H1 (cell line): ENCODE data around the gene PNMA8C. TPM values are rescaled to one million over a fixed set of nuclear protein-coding genes. Genes with fewer than 3 reads are reported as not detected.

Experiments
- CTCF ChIA-PET: fragments of 300-600 bp; sonication (Branson Sonifier 250); formaldehyde crosslinking; loops from one replicate; lab custom pipeline; 2021; ENCODE audit not compliant: partially characterized antibody; lab: Charles Lee
- POLR2A ChIA-PET: fragments of 300-600 bp; sonication (Branson Sonifier 250); formaldehyde crosslinking; loops from one replicate; lab custom pipeline; 2021; ENCODE audit warnings: inconsistent platforms; ENCODE audit not compliant: partially characterized antibody; lab: Charles Lee
- DNase-seq, 2 experiments: peaks; one replicate each; pipeline versions ENCODE4 v3.0.0 to v3.0.0-alpha.2; 2010 to 2022; ENCODE audit warnings: low spot score in 2 of 2, low read depth in 1 of 2, mixed read lengths in 1 of 2
- FAIRE-seq: peaks from 2 replicates; lab custom pipeline; 2011; peaks lifted over from hg19 to GRCh38; lab: Jason Lieb, UNC
- H2AFZ ChIP-seq: 2 replicates; pipeline ENCODE4 v1.8.1; 2012; ENCODE audit warnings: low read length, inconsistent platforms
- H2AK5ac ChIP-seq: 2 replicates; pipeline ENCODE4 v1.6.1; 2013; ENCODE audit warnings: low read depth, low read length
- H2BK120ac ChIP-seq: replicated peaks from 2 replicates; pipeline ENCODE3; 2013; ENCODE audit warnings: low read depth, low read length, inconsistent platforms
- H2BK12ac ChIP-seq: 2 replicates; pipeline ENCODE4 v1.6.1; 2013; ENCODE audit warnings: low read depth, low read length
- H2BK15ac ChIP-seq: 2 replicates; pipeline ENCODE4 v1.6.1; 2013; ENCODE audit warnings: low read length
- H2BK20ac ChIP-seq: 2 replicates; pipeline ENCODE4 v1.6.1; 2013; ENCODE audit warnings: low read length
- H2BK5ac ChIP-seq: 2 replicates; pipeline ENCODE4 v1.6.1; 2013; ENCODE audit warnings: low read depth, low read length
- H3K14ac ChIP-seq: 2 replicates; pipeline ENCODE4 v1.6.1; 2013; ENCODE audit warnings: inconsistent platforms; ENCODE audit not compliant: insufficient read length
- H3K18ac ChIP-seq: 2 replicates; pipeline ENCODE4 v1.6.1; 2013; ENCODE audit warnings: low read length; ENCODE audit errors: extremely low read depth
- H3K23ac ChIP-seq: 2 replicates; pipeline ENCODE4 v1.6.1; 2013; ENCODE audit warnings: inconsistent platforms; ENCODE audit not compliant: insufficient read length
- H3K23me2 ChIP-seq: 2 replicates; pipeline ENCODE4 v1.6.1; 2013; ENCODE audit warnings: low read depth, low read length
- H3K27ac ChIP-seq: 2 replicates; pipeline ENCODE4 v1.6.1; 2011; ENCODE audit warnings: low read depth, low read length, inconsistent platforms
- H3K27me3 ChIP-seq, 4 experiments: replicated peaks in 1 of 4; 1 replicate in 1 of 4; 2 replicates in 3 of 4; pipeline versions ENCODE4 v1.6.1 to v1.8.1; 2011 to 2013; ENCODE audit warnings: low read length in 3 of 4, mild to moderate bottlenecking in 3 of 4, inconsistent platforms in 2 of 4, mixed read lengths in 2 of 4, moderate library complexity in 1 of 4; ENCODE audit not compliant: control insufficient read depth in 3 of 4, insufficient read depth in 3 of 4; ENCODE audit errors: extremely low read depth in 1 of 4
- H3K36me3 ChIP-seq, 4 experiments: 2 replicates each; pipeline versions ENCODE4 v1.6.1 to v1.8.1; 2011 to 2013; ENCODE audit warnings: mild to moderate bottlenecking in 4 of 4, low read length in 3 of 4, moderate library complexity in 2 of 4, control low read depth in 1 of 4, inconsistent platforms in 1 of 4; ENCODE audit not compliant: insufficient read depth in 4 of 4, control insufficient read depth in 2 of 4
- H3K4ac ChIP-seq: replicated peaks from 2 replicates; pipeline ENCODE3; 2013; ENCODE audit warnings: low read length, low read depth, mixed read lengths, inconsistent platforms; ENCODE audit not compliant: insufficient read length
- H3K4me1 ChIP-seq, 4 experiments: replicated peaks in 1 of 4; 1 replicate in 1 of 4; 2 replicates in 3 of 4; pipeline versions ENCODE4 v1.6.1 to v1.8.1; 2011 to 2013; ENCODE audit warnings: low read length in 3 of 4, inconsistent platforms in 2 of 4, mixed read lengths in 1 of 4; ENCODE audit not compliant: insufficient read depth in 4 of 4, control insufficient read depth in 3 of 4
- H3K4me2 ChIP-seq, 2 experiments: 2 replicates each; pipeline versions ENCODE4 v1.6.1 to v1.8.1; 2011 to 2013; ENCODE audit warnings: low read depth in 2 of 2, low read length in 2 of 2, control low read depth in 1 of 2, inconsistent platforms in 1 of 2, mild to moderate bottlenecking in 1 of 2; ENCODE audit not compliant: insufficient read depth in 1 of 2
- H3K4me3 ChIP-seq, 4 experiments: fragments of 200-600, 300-600 bp in 1 of 4; sonication (generic), shearing (Covaris generic), sonication (Bioruptor Twin) in 1 of 4; 2 replicates each; pipeline versions ENCODE4 v1.5.1 to v1.8.1; 2011 to 2016; ENCODE audit warnings: low read length in 4 of 4, low read depth in 3 of 4, control low read depth in 2 of 4, inconsistent platforms in 2 of 4, mild to moderate bottlenecking in 2 of 4, mixed read lengths in 1 of 4, moderate library complexity in 1 of 4; ENCODE audit not compliant: insufficient read depth in 2 of 4; ENCODE audit errors: extremely low read depth in 1 of 4
- H3K56ac ChIP-seq: replicated peaks from 2 replicates; pipeline ENCODE3; 2013; ENCODE audit warnings: low read depth, mild to moderate bottlenecking, mixed read lengths, low read length, inconsistent platforms; ENCODE audit not compliant: insufficient read length
- H3K79me1 ChIP-seq: 2 replicates; pipeline ENCODE4 v1.6.1; 2013; ENCODE audit warnings: low read depth, low read length, control low read depth
- H3K79me2 ChIP-seq, 2 experiments: 2 replicates each; pipeline versions ENCODE4 v1.6.1 to v1.8.1; 2012 to 2013; ENCODE audit warnings: low read length in 2 of 2, mild to moderate bottlenecking in 2 of 2, inconsistent platforms in 1 of 2; ENCODE audit not compliant: insufficient read depth in 2 of 2, control insufficient read depth in 1 of 2
- H3K9ac ChIP-seq, 4 experiments: replicated peaks in 1 of 4; 1 replicate in 1 of 4; 2 replicates in 3 of 4; pipeline versions ENCODE4 v1.6.1 to v1.8.1; 2011 to 2013; ENCODE audit warnings: low read depth in 3 of 4, low read length in 3 of 4, control low read depth in 2 of 4, mild to moderate bottlenecking in 2 of 4, moderate library complexity in 2 of 4, inconsistent platforms in 1 of 4; ENCODE audit errors: extremely low read depth in 1 of 4
- H3K9me3 ChIP-seq, 2 experiments: 2 replicates each; pipeline versions ENCODE4 v1.6.1 to v1.8.1; 2012 to 2013; ENCODE audit warnings: mild to moderate bottlenecking in 2 of 2, moderate library complexity in 2 of 2, control low read depth in 1 of 2, inconsistent platforms in 1 of 2, low read depth in 1 of 2, low read length in 1 of 2, mixed read lengths in 1 of 2; ENCODE audit not compliant: insufficient read depth in 2 of 2
- H4K20me1 ChIP-seq, 2 experiments: replicated peaks in 1 of 2; 2 replicates each; pipeline versions ENCODE3 to v1.8.1; 2011 to 2013; ENCODE audit warnings: inconsistent platforms in 2 of 2, low read length in 2 of 2, mild to moderate bottlenecking in 1 of 2; ENCODE audit not compliant: insufficient read depth in 2 of 2, control insufficient read depth in 1 of 2
- H4K5ac ChIP-seq: 2 replicates; pipeline ENCODE4 v1.6.1; 2013; ENCODE audit warnings: low read length, low read depth, mixed read lengths, inconsistent platforms; ENCODE audit not compliant: insufficient read length
- H4K8ac ChIP-seq: 2 replicates; pipeline ENCODE4 v1.8.0; 2013; ENCODE audit warnings: mild to moderate bottlenecking, moderate library complexity, low read length, inconsistent platforms; ENCODE audit not compliant: insufficient read depth; ENCODE audit errors: extremely low read depth
- H4K91ac ChIP-seq: replicated peaks from 2 replicates; pipeline ENCODE3; 2013; ENCODE audit warnings: low read length, mixed read lengths, inconsistent platforms; ENCODE audit not compliant: insufficient read length
- BCL11A ChIP-seq, 2 experiments: IDR thresholded peaks; one replicate each; pipeline ENCODE4 v1.6.1; 2011; ENCODE audit warnings: low read depth in 2 of 2, low read length in 2 of 2, mild to moderate bottlenecking in 2 of 2
- CHD1 ChIP-seq: IDR thresholded peaks from 2 replicates; pipeline ENCODE4 v1.6.1; 2012; ENCODE audit warnings: low read depth, low read length, improper control_type of control experiment
- CHD2 ChIP-seq: IDR thresholded peaks from 2 replicates; pipeline ENCODE4 v1.6.1; 2012; ENCODE audit warnings: low read length, improper control_type of control experiment
- E2F6 ChIP-seq: IDR thresholded peaks from 2 replicates; pipeline ENCODE4 v1.6.1; 2012; ENCODE audit warnings: inconsistent platforms
- GABPA ChIP-seq: IDR thresholded peaks from 2 replicates; pipeline ENCODE4 v1.6.1; 2011; ENCODE audit warnings: mild to moderate bottlenecking, low read length, moderate library complexity, borderline replicate concordance; ENCODE audit not compliant: insufficient read depth
- HDAC2 ChIP-seq, 2 experiments: fragments of 300-600 bp in 1 of 2; sonication (generic) in 1 of 2; IDR thresholded peaks; 2 replicates each; pipeline ENCODE4 v1.6.1; 2011 to 2012; ENCODE audit warnings: low read depth in 2 of 2, low read length in 2 of 2, mild to moderate bottlenecking in 2 of 2, moderate library complexity in 2 of 2, borderline replicate concordance in 1 of 2, inconsistent platforms in 1 of 2
- MAFK ChIP-seq: IDR thresholded peaks from 2 replicates; pipeline ENCODE4 v1.6.1; 2012; ENCODE audit warnings: low read depth, mild to moderate bottlenecking, improper control_type of control experiment, low read length
- RAD21 ChIP-seq, 2 experiments: IDR thresholded peaks in 1 of 2; conservative IDR thresholded peaks in 1 of 2; 2 replicates each; pipeline ENCODE4 v1.6.1; 2011; ENCODE audit warnings: low read depth in 2 of 2, low read length in 2 of 2, improper control_type of control experiment in 1 of 2, inconsistent platforms in 1 of 2, mild to moderate bottlenecking in 1 of 2, moderate library complexity in 1 of 2
- RNF2 ChIP-seq: fragments of 200-900, 300-1000 bp; sonication (generic); IDR thresholded peaks from 2 replicates; pipeline ENCODE4 v1.7.1; 2016; ENCODE audit warnings: borderline replicate concordance, low read depth, mild to moderate bottlenecking, antibody characterized with exemption, low read length; ENCODE audit not compliant: poor library complexity, severe bottlenecking; ENCODE audit errors: missing control alignments
- SIRT6 ChIP-seq: IDR thresholded peaks from one replicate; pipeline ENCODE4 v1.7.1; 2012; ENCODE audit warnings: low read length, inconsistent platforms
- SIX5 ChIP-seq: IDR thresholded peaks from 2 replicates; pipeline ENCODE4 v1.6.1; 2011; ENCODE audit warnings: mild to moderate bottlenecking, low read depth, low read length
- WGBS, 2 experiments: shearing (Covaris generic) in 1 of 2; methylation state at CpG; one replicate each; pipeline versions ENCODE4 v1.1.6 to v1.1.7; 2013 to 2015; ENCODE audit warnings: low lambda C conversion rate in 2 of 2, mixed read lengths in 2 of 2, inconsistent platforms in 1 of 2, low coverage in 1 of 2, missing lambda C conversion rate in 1 of 2; ENCODE audit not compliant: insufficient replicate concordance in 2 of 2, insufficient coverage in 1 of 2, insufficient read length in 1 of 2; ENCODE audit errors: extremely low coverage in 1 of 2, missing lambda C conversion rate in 1 of 2; 5-methylcytosine and 5-hydroxymethylcytosine counted together
- polyA plus RNA-seq, 7 experiments: library from polyadenylated mRNA; depleted of rRNA in 3 of 7; stranded (reverse) in 5 of 7; unstranded in 2 of 7; fragments of >200 nt in 5 of 7; fragments of 200-250 nt in 2 of 7; gene quantifications; 1 replicate in 5 of 7; 2 replicates in 1 of 7; 4 replicates in 1 of 7; pipeline versions ENCODE4 v1.2.1 to v1.2.3, GENCODE V29; 2011 to 2013; ENCODE audit warnings: missing spikeins in 2 of 7, mixed read lengths in 2 of 7
- total RNA-seq: library from RNA; stranded (reverse); fragmentation: NEBNext Ultra II Directional; extraction: Animal tissue kit (Norgen Biotek cat#: 25700); gene quantifications from 2 replicates; pipeline ENCODE4 v1.2.1, GENCODE V29; 2021

The PNMA8C gene
- total and polyA plus RNA-seq, 2 of the 8 experiments (the other 6 are each of a cell fraction or from before 2014, with no cell fraction given) = 0.53 to 1.8 TPM

- DNase-seq (no peak), FAIRE-seq (no peak)
- ChIA-PET POLR2A (interaction anchor here (1.5 to 1.8 kb wide), 2 partner anchors 11 kb away, joined by 4 to 5 read pairs; no protein-coding TSS in a partner anchor), CTCF (interaction anchor here (0.6 to 2.8 kb wide), 7 partner anchors 11 to 422 kb away, joined by 3 to 20 read pairs (median 4); no protein-coding TSS in a partner anchor)
- Histone ChIP-seq H3K14ac (no peak overlapping the region), H3K18ac (no peak overlapping the region), H3K4me1 (peaks cover 0 to 2% (median 0%) of the 10 kb centered on the region in 4 experiments; a peak in 2 of 7 replicates), H3K36me3 (peaks cover 9 to 51% (median 37%) of the 10 kb centered on the region in 4 experiments; a peak in 6 of 8 replicates), H3K4me3 (no peak overlapping the region), H3K9ac (no peak overlapping the region), H3K27ac (no peak overlapping the region), H3K4ac (no peak overlapping the region), H2BK5ac (no peak overlapping the region), H3K23ac (no peak overlapping the region), H2BK12ac (no peak overlapping the region), H4K8ac (no peak overlapping the region; the same call in 1 of the 2 replicates), H4K5ac (no peak overlapping the region), H2BK120ac (no peak overlapping the region), H2BK15ac (no peak overlapping the region), H3K9me3 (no peaks in the 10 kb centered on the region; a peak in 1 of 4 replicates), H2BK20ac (no peak overlapping the region), H2AFZ (no peak overlapping the region), H3K23me2 (no peaks in the 10 kb centered on the region), H3K4me2 (no peak overlapping the region), H3K27me3 (no peaks in the 10 kb centered on the region), H3K79me1 (peaks cover 3% of the 10 kb centered on the region; the same call in 1 of the 2 replicates), H4K91ac (no peak overlapping the region), H3K56ac (no peak overlapping the region), H4K20me1 (peaks cover 2 to 11% of the 10 kb centered on the region in 2 experiments), H3K79me2 (peaks cover 0 to 8% of the 10 kb centered on the region in 2 experiments; a peak in 1 of 4 replicates), H2AK5ac (no peak overlapping the region)
- WGBS, 2 experiments = 96% methylated on average over 15 of the region's 23 CpGs; no CpG with 5 or more reads in 1 of the 2 experiments
- TF ChIP-seq MAFK (no peak), CHD1 (no peak), RAD21 (IDR thresholded peaks at IDR 0.05 in 1 of 2, conservative IDR thresholded peaks at IDR 0.05 in 1 of 2; ENCODE audit: low read depth in 2 of 2, low read length in 2 of 2) (no peak), RNF2 (no peak), CHD2 (no peak), BCL11A (IDR thresholded peaks at IDR 0.05; ENCODE audit: low read depth in 2 of 2, low read length in 2 of 2) (no peak), SIX5 (no peak), HDAC2 (IDR thresholded peaks at IDR 0.05; ENCODE audit: borderline replicate concordance in 1 of 2, low read depth in 2 of 2, low read length in 2 of 2) (no peak), E2F6 (no peak), SIRT6 (no peak), GABPA (no peak)
Measured at GRCh38 chr19:46383171-46383815, 45.4 kb downstream of the PNMA8C start.
